Spleen (tissue), 11 donors: ENCODE measurements around the gene CGB5. TPM values are rescaled to one million over a fixed set of nuclear protein-coding genes. Genes with fewer than 3 reads are reported as not detected.

ENCODE experiments used
- DNase-seq: peaks from one replicate; pipeline ENCODE4 v3.0.0-alpha.2; 2020
- H3K27ac ChIP-seq, 8 donors: fragments of 200-600 bp; sonication (generic) in 7 of 8; 1 replicate in 4 of 8; 2 replicates in 4 of 8; pipeline versions ENCODE4 v1.5.0 to v1.8.0; 2016 to 2021; ENCODE audit warnings: inconsistent platforms in 4 of 8, mild to moderate bottlenecking in 4 of 8, moderate library complexity in 1 of 8
- H3K27me3 ChIP-seq, 7 donors: fragments of 200-600 bp; sonication (generic) in 6 of 7; replicated peaks in 1 of 7; 1 replicate in 4 of 7; 2 replicates in 3 of 7; pipeline versions ENCODE4 v1.5.0 to v1.8.0; 2016 to 2021; ENCODE audit warnings: inconsistent platforms in 3 of 7, mild to moderate bottlenecking in 1 of 7
- H3K36me3 ChIP-seq, 6 donors: fragments of 200-600 bp; sonication (generic) in 5 of 6; 1 replicate in 4 of 6; 2 replicates in 2 of 6; pipeline versions ENCODE4 v1.5.0 to v1.8.0; 2016 to 2021; ENCODE audit warnings: inconsistent platforms in 2 of 6
- H3K4me1 ChIP-seq, 6 donors: fragments of 200-600 bp; sonication (generic) in 5 of 6; 1 replicate in 3 of 6; 2 replicates in 3 of 6; pipeline versions ENCODE4 v1.5.0 to v1.8.0; 2016 to 2021; ENCODE audit warnings: inconsistent platforms in 3 of 6
- H3K4me3 ChIP-seq, 8 donors: fragments of 200-600 bp; sonication (generic) in 7 of 8; 1 replicate in 4 of 8; 2 replicates in 4 of 8; pipeline versions ENCODE4 v1.5.0 to v1.8.0; 2016 to 2021; ENCODE audit warnings: inconsistent platforms in 4 of 8, mild to moderate bottlenecking in 4 of 8, moderate library complexity in 2 of 8
- H3K9me3 ChIP-seq, 8 donors: fragments of 200-600 bp; sonication (generic) in 7 of 8; 1 replicate in 4 of 8; 2 replicates in 4 of 8; pipeline versions ENCODE4 v1.5.0 to v1.8.0; 2016 to 2021; ENCODE audit warnings: inconsistent platforms in 4 of 8
- POLR2A ChIP-seq, 3 donors: fragments of 450-650 bp; IDR thresholded peaks; one replicate each; pipeline ENCODE4 v1.5.1; 2017; ENCODE audit warnings: antibody characterized with exemption in 3 of 3, mild to moderate bottlenecking in 1 of 3
- POLR2AphosphoS5 ChIP-seq, 3 donors: sonication (generic); formaldehyde crosslinking; IDR thresholded peaks; one replicate each; pipeline ENCODE4 v1.5.1; 2017; ENCODE audit warnings: antibody characterized with exemption in 3 of 3
- WGBS, 5 donors: extraction: QIAGEN DNeasy Blood & Tissue Kit in 3 of 5; methylation state at CpG; one replicate each; pipeline versions ENCODE4 v1.1.5 to v1.1.7; 2013 to 2018; 5-methylcytosine and 5-hydroxymethylcytosine counted together
- intact Hi-C: fragments of 100-400 bp; cut with DNase I; formaldehyde crosslinking; loops from one replicate; pipeline ENCODE4 v1.15.0; 2023; ENCODE audit warnings: low total_unique reads
- polyA plus RNA-seq, 3 donors: library from polyadenylated mRNA; stranded (reverse); fragments of 200-250 nt; gene quantifications; one replicate each; pipeline ENCODE4 v1.2.1, GENCODE V29; 2013
- total RNA-seq, 7 donors: library from RNA; depleted of rRNA in 3 of 7; stranded (reverse); fragments of >200 nt in 3 of 7; fragmentation: NEBNext Ultra II Directional in 4 of 7; extraction: Animal tissue kit (Norgen Biotek cat#: 25700) in 4 of 7; gene quantifications; one replicate each; pipeline versions ENCODE4 v1.1.0 to v1.2.1, GENCODE V29; 2016 to 2021
- TF ChIP-seq, protein P1 (sequence below), 11 experiments: fragments of 200-600 bp in 7 of 11; fragments of 450-650 bp in 4 of 11; sonication (generic) in 4 of 11; IDR thresholded peaks in 8 of 11; conservative IDR thresholded peaks in 3 of 11; 1 replicate in 7 of 11; 2 replicates in 4 of 11; pipeline versions ENCODE4 v1.4.0 to v1.8.0; 2016 to 2021; ENCODE audit warnings: antibody characterized with exemption in 11 of 11, inconsistent platforms in 4 of 11, mild to moderate bottlenecking in 1 of 11
- donor health status: healthy with polysubstance abuse.
- donor health status: DM: no; HTN: no; CAD: no; lungs with moderate emphysema.
- donor health status: DM: no; HTN: no; CAD: no.
- donor health status: Bipolar disorder and iron deficiency.
- donor health status: healthy.
- donor health status: DM: no; HTN: no; CAD: no.
- donor health status: DM: yes; HTN: yes; CAD: no.

The CGB5 gene
- total and polyA plus RNA-seq, 10 donors = not detected

DNA sequence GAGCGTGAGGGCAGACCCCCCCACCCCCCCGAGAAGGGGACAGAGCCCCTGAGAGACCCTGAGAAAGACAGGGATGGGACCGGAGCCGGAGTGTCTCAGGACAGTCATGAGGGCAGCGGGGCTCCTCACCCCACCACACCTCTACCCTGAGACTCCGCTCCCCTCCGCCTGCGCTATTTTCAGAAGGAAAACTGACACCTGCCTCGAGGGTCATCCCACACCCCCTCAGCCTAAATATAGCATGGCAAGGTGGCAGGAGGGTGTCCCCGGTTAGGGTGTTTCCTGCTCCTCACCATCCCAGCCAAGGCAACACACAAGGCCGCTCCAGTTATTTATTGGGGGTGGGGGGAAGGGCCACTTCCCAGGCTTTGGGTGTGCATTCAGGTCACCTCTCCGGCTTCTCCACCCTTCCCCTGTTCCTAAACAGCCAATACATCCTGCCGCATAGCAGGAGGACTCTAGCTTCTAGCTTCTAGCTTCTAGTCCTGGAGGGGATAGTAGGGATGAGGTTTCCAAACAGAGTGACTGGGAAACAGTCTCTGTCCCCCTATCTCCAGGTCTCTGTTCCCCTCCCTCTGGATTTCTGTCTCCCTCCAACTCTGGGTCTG is 22.4 kb downstream of the CGB5 start:
- Histone ChIP-seq H3K27me3 (peaks cover 0 to 100% (median 63%) of the 10 kb centered on the region in 7 donors), H3K36me3 (no peaks in the 10 kb centered on the region), H3K9me3 (no peaks in the 10 kb centered on the region), H3K27ac (no peak overlapping the region), H3K4me1 (peaks cover 0 to 10% (median 6%) of the 10 kb centered on the region in 6 donors), H3K4me3 (no peak overlapping the region)
- DNase-seq = no peak
- TF ChIP-seq POLR2AphosphoS5 (IDR thresholded peaks at IDR 0.05) = no peak
- TF ChIP-seq, protein P1, sequence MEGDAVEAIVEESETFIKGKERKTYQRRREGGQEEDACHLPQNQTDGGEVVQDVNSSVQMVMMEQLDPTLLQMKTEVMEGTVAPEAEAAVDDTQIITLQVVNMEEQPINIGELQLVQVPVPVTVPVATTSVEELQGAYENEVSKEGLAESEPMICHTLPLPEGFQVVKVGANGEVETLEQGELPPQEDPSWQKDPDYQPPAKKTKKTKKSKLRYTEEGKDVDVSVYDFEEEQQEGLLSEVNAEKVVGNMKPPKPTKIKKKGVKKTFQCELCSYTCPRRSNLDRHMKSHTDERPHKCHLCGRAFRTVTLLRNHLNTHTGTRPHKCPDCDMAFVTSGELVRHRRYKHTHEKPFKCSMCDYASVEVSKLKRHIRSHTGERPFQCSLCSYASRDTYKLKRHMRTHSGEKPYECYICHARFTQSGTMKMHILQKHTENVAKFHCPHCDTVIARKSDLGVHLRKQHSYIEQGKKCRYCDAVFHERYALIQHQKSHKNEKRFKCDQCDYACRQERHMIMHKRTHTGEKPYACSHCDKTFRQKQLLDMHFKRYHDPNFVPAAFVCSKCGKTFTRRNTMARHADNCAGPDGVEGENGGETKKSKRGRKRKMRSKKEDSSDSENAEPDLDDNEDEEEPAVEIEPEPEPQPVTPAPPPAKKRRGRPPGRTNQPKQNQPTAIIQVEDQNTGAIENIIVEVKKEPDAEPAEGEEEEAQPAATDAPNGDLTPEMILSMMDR (IDR thresholded peaks at IDR 0.05 in 8 of 11, conservative IDR thresholded peaks at IDR 0.05 in 3 of 11) = no peak
- WGBS, 5 donors = 43 to 52% (median 48%) methylated on average over 12 to 13 of the region's 13 CpGs
- intact Hi-C loops = no loop called here

DNA sequence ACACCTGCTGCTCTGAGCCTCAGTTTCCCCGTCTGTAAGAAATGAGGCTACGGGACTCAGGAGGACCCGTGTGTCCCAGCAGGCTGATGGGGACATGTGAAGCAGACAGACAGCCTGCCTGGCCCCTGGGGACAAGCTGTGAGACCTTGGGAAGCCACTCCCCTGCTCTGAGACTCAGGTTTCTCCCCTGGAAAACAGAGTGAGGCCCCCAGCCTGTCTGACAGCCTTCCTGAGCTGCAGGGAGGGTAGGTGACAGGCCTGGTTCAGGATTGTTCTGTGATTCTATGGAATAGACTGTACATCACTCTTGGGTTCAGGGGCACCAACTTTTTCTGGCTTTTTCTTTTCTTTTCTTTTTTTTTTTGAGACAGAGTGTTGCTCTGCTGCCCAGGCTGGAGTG is 23.9 kb downstream of the CGB5 start:
- H3K4me1 ChIP-seq = peaks cover 0 to 20% (median 12%) of the 10 kb centered on the region in 6 donors
- peaks cover 0 to 100% (median 71%) of the 10 kb centered on the region in 7 donors for H3K27me3 ChIP-seq
- no peaks in the 10 kb centered on the region for H3K36me3 ChIP-seq
- TF ChIP-seq POLR2A (IDR thresholded peaks at IDR 0.05) = no peak
- TF ChIP-seq, protein P1 (IDR thresholded peaks at IDR 0.05 in 8 of 11, conservative IDR thresholded peaks at IDR 0.05 in 3 of 11) = no peak
- no peak for TF ChIP-seq POLR2AphosphoS5 (IDR thresholded peaks at IDR 0.05)
- no peak for DNase-seq
- H3K4me3 ChIP-seq = no peak overlapping the region
- 30 to 66% (median 62%) methylated on average over 3 of the region's 3 CpGs for WGBS, 5 donors
- no peak overlapping the region for H3K27ac ChIP-seq
- peaks cover 0 to 4% (median 0%) of the 10 kb centered on the region in 8 donors for H3K9me3 ChIP-seq
- intact Hi-C loops = no loop called here

DNA sequence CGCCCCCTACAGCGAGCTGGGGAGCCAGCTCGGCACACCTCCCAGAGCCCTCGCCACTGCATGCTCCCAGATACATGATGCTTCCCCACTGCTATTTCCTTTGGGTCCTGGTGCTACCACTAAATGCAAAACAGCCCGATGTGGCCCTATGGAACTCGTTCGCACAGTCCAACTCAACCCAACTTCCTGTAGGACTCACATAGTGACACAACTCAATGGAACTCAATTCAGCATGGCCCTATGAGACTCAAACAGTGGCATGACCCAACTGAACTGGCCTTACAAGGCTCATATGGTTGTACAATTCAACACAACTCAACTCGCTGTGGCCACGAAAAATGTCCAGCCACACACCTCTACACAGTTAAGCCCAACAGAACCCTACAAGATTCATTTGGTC is 25.4 kb downstream of the CGB5 start:
- no peak for TF ChIP-seq POLR2AphosphoS5 (IDR thresholded peaks at IDR 0.05)
- peaks cover 0 to 100% (median 76%) of the 10 kb centered on the region in 7 donors for H3K27me3 ChIP-seq
- H3K4me3 ChIP-seq = no peak overlapping the region
- H3K27ac ChIP-seq = no peak overlapping the region
- no peak for DNase-seq
- peaks cover 0 to 4% (median 0%) of the 10 kb centered on the region in 8 donors for H3K9me3 ChIP-seq
- H3K36me3 ChIP-seq = no peaks in the 10 kb centered on the region
- intact Hi-C loops = no loop called here
- 87 to 95% (median 92%) methylated on average over 9 of the region's 9 CpGs for WGBS, 5 donors
- H3K4me1 ChIP-seq = peaks cover 0 to 26% (median 12%) of the 10 kb centered on the region in 6 donors

DNA sequence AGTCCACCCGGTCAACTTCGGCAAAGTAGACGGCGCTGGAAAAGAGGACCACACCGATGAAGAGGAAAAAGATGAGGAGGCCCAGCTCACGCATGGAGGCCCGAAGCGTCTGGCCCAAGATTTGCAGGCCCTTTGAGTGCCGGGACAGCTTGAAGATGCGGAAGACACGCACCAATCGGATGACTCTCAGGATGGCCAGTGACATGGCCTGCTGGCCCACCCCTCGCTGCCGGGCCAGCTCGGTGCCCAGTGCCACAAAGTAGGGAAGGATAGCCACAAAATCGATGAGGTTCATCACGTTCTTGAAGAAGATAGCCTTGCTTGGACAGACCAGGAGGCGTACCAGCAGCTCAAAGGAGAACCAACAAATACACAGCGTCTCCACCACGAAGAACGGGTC is 26.8 kb downstream of the CGB5 start:
- WGBS, 5 donors = 96 to 97% (median 97%) methylated on average over 21 of the region's 21 CpGs

More for the DNA sequence above, 26.8 kb downstream of the CGB5 start:
- TF ChIP-seq POLR2AphosphoS5 (IDR thresholded peaks at IDR 0.05) (no peak), POLR2A (IDR thresholded peaks at IDR 0.05) (no peak)
- TF ChIP-seq, protein P1 (IDR thresholded peaks at IDR 0.05 in 8 of 11, conservative IDR thresholded peaks at IDR 0.05 in 3 of 11) = no peak
- H3K4me3 ChIP-seq = no peak overlapping the region
- no peak overlapping the region for H3K27ac ChIP-seq
- peaks cover 0 to 4% (median 0%) of the 10 kb centered on the region in 8 donors for H3K9me3 ChIP-seq
- no peak for DNase-seq
- peaks cover 0 to 16% (median 6%) of the 10 kb centered on the region in 6 donors for H3K4me1 ChIP-seq
- no peaks in the 10 kb centered on the region for H3K36me3 ChIP-seq
- H3K27me3 ChIP-seq = peaks cover 0 to 100% (median 70%) of the 10 kb centered on the region in 7 donors
- intact Hi-C loops = no loop called here
